GM19467 (cell line): ENCODE measurements around the gene KLK2.

Experiments used
- ATAC-seq: cut with Tn5 transposase; IDR thresholded peaks from one replicate; pipeline ENCODE4 v1.9.1; 2021; ENCODE audit warnings: mild to moderate bottlenecking, moderate library complexity; ENCODE audit not compliant: unreplicated experiment

The KLK2 gene

DNA sequence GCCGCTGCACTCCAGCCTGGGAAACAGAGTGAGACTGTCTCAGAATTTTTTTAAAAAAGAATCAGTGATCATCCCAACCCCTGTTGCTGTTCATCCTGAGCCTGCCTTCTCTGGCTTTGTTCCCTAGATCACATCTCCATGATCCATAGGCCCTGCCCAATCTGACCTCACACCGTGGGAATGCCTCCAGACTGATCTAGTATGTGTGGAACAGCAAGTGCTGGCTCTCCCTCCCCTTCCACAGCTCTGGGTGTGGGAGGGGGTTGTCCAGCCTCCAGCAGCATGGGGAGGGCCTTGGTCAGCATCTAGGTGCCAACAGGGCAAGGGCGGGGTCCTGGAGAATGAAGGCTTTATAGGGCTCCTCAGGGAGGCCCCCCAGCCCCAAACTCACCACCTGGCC is at the start of gene KLK2:
Gene KLK2 (plus strand): TSS at position 384 of the 400 bp plus-strand sequence. CDS start 35 bp downstream, outside the sequence.
- no peak for ATAC-seq

DNA sequence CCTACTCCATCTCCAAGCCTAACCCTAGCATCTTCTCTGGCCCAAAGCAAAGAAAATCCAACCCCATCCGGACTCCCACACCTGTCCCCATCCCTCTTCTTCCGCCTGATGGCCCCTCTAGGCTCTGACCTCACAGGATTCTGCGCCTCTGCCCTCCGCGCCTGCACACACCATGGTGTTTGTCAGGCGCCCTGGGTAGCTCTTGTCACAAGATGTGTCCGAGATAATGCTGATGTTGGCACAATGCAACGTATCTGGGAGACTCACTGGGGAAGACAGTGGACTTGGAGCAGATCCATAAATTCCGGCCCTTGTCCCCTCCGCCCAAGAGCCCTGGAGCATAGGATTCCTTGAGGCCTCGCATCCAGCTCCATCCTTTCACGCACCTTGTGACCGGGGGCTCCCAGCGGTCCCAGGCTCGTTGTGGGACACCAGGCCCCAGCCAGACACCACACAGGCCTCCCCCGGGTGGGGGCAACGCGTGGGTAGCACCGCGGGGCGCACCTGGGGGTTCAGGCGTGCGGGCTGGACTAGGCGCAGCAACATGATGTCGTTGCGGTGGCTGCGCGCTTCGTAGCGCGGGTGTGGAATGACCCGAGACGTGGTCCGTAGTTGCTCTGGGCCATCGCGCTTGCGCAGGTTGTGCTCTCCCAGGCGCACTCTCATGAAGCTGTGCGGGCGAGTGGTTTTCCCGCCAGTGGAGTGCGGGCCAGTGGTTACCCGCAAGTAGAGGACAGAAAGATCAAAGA is 46.6 kb upstream of the KLK2 start:
- ATAC-seq = no peak

DNA sequence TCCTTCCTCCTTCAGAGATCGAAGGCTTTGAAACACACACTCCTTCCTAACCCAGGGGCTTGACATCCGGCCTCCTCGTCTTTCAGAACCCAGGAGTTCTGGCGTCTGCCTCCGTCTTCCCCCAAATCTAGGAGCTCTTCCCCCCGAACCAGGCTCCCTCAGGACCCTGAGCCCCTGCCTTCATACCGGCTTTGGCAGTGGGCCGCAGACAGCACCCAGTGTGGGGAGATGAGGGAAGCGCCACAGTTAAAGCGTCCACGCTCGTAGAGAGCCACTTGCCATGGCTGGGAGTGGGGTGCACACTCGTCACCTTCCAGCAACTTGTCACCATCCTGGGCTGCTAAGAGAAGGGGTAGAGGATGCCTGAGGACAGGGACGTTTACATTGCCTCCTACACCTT is 45.8 kb upstream of the KLK2 start:
- ATAC-seq = no peak

DNA sequence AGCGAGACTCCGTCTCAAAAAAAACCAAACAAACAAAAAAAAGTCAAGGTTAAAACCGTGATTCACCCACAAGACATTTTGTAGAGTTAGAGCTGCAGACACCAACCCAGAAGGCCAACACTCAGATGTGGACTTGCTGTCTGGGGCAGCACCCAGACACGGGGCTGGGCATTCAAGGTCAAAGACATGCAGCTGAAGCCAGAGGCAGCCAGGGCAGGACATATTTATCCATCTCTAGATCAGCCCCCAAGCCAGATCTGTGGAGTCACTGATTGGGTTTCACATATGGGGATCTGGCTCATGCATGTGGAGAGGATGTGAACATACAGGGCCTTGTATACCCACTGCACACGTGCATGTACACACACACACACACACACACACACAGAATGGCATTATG is 43.4 kb upstream of the KLK2 start:
- ATAC-seq = no peak

DNA sequence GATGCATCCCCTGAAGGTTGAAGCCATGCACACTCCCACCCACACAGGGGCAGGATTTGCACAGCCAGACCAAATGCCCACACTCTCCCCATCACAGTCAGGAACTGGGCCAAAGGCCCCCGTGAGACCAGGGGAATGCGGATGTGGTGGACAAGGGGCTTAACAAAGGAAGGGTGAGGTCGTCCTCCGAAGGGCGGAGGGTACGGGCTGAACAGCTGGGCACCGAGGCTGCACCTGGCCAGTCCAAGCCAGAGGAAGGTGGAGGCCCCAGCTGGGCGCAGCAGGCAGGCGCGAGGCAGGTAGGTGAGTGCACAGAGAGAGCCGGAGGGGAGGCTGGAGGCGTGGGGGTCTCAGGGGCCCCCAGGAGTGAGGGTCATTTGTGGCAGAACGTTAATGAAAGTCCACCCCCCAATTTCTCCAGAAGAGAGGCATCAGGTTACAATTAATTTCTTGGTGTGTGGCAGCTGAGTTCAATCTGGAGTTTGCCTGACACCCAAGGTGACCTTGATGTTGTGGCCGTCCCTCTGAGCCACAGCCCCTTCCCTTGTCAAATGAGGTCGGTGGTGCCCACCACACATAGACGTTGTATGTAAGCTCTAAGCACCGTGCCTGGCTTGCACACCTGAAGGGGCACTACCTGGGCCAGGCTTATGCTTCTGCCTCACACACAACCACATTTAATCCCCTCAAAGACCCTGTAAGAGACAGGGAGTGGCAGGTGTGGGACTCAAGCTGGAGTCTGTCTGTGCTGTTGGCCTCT is 42.8 kb upstream of the KLK2 start:
- ATAC-seq = no peak

DNA sequence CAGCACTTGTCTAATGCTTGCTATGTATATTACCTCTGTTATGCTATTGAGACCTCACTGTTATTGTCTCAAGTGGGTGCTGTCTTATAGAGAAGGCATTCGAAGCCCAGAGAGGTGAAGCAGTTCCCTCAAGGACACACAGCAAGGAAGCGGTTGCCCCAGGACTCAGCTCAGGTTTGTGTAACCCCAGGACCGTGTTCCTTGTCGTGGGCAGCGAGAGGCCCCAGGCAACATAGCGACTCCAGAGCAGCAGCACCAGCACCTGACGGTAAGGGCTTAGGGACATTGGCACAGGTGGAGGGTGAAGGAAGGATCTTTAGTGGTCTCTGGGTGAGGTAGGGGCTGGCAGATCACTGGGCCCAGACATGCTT is 42.2 kb upstream of the KLK2 start:
- no peak for ATAC-seq

DNA sequence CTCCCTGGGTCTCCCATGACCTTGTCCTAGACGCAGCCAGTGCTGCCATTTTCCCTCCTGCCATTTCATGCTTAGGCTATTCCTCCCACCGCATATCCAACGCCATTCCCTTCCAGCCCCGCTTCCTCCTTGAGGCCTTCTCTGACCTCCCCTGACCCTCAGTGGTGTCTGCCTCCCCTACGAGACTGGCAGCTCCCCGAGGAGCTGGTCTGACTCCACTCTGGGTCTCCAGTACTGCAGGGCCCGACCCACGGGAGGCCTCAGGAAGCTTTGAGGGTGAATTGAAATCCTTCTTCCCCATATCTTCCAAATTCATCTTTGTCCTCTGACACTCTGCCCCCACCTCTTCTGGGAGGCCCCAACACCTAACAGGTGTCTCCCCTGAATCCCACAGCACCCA is 40.6 kb upstream of the KLK2 start:
- no peak for ATAC-seq

DNA sequence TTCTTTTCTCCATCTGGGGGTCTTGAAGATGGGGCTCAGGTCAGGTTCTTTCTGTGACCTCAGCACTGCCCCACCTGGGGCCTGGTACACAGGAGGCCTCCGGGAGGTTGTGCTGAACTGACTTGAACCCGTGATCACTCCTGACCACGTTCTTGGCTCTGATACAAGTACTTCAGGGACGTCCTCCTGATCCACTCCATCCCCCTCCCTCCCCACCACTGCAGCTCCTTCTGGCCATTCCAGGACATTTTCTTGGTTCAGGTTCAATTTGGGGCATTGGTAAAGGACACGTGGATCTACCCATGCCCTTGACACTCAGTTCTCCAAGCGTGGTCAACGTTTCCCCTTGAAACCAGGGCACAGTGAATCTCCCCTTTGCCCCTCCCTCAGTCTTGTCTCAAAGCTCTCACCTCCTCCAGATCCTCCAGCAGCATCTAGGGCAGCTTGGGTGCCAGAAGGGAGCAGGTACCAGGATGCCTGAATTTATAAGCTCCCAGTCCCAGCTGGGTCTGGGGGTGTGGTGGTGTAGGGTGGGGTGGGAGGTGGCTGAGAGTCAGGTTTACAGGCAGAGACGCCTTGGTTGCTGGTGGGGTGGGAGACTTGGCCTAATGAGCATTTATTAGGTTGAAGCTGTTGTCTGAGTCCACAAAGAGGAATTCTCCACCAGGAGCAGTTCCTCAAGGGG is 40.0 kb upstream of the KLK2 start, which contains the start of gene KLK15:
Gene KLK15 (minus strand): TSS at position 458 of the 685 bp plus-strand sequence. CDS start 2,082 bp downstream, outside the sequence.
- ATAC-seq = no peak

DNA sequence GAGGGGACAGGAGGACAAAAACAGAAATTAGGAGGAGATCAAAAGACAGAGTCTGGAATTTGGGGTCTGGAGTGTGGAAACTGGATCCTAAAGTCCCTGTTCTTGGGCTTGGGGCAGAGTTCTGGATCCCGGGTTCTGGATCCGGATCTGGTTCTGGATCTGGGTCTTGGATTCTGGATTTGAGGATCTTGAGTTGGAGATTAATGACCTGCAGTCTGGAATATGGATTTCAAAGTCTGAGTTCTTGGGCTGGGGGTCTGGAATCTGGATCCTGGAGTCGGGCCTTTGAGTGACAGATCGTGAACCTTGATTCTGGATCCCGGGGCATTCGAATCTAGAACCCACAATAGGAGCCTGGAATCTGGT is 39.5 kb upstream of the KLK2 start:
- ATAC-seq = no peak

DNA sequence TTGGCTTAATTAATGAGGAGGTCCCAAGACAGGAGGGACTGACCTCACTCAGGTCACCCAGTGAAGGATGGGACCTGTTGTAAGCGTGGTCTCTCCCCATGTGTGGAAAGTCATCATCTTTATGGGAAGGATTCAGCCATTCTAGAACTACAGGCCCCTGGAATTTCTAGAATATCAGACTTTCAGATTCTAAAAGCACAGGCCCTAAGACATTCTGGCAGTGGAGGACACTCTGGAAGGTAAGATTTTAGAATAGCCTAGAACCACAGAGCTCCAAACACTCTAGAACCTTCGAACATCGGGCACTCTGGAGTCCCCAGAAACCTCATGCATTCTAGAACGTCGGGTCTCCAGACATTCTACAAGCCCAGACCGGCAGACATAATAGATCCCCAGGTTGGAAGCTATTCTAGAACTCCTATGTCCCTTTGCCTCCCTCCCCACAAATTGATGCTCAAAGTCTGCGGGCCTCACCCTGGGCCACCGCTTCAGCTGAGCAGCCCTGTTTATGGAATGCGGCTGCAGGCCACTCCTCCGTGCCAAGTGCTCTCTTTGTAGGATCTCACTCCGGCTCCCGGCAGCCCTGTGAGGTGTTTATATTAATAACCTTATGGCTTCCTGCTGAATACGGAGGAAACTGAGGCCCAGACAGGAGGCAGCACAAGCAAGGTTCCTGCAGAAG is 38.0 kb upstream of the KLK2 start:
- no peak for ATAC-seq

DNA sequence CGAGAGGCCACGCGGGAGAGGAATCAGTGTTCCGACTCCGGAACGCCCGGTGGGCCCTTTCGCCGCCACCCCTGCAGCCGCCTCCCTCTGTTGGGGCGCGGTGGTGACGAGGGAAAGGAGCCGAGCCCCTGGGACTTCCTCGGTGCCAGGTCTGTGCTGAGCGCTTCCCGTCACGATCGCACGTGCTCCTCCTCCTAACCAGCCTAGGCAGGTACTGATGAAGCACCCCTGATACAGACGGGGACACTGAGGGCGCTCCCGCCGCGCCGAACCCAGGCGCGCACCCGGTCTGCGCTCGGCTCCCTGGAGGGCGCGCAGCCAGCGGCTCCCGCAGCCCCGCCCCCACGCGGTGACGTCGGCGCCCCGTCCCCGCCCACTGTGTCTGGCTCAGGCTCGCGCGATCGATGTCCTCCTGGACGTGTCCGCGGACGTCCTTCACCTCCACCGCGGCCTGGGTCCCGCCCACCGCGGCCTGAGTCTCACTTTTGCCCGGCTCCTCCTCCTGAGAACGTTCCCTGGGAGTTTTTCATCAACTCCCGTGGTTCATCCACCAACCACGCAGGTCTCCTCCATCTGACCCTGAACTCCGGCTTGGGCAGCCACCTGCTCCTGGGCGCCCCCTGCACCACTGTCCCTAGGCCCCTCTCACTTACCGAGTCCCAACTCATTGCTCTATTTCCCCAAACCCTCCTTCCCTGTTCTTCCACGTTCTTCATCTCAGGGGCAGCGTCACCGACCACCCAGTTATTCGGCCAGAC is 37.3 kb upstream of the KLK2 start:
- peak; percentile 59 for ATAC-seq

DNA sequence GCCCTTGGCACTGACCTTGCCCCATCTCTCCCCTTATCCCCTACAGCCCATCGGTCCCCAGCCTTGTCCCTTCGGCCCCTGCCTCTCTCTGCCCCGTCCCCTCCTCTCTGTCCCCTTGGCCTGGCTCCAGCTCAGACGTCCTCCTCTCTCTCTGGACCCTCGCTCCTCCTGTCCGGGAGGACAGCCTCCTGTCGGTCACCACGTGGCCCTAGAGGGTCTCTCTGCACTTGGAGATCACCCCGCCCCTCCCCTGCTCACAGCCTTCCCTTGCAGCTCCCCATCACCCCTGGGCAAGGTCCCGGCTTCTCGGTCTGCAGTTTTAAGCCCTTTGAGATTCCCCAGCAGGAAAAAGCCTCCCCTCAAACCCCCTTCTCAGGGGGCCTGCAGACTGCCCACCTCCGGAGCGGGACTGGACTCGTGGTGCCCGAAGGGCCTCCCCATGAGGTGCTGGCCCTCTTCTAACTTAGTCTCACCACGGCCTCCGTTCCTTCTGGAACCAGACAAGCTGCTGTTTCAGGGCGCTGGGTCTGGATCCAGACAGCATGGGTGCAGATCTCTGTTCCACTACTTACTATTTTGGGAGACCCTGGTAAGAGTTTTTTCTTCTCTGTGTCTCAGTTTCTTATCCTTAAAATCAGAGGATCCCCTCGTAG is 36.6 kb upstream of the KLK2 start:
- no peak for ATAC-seq

DNA sequence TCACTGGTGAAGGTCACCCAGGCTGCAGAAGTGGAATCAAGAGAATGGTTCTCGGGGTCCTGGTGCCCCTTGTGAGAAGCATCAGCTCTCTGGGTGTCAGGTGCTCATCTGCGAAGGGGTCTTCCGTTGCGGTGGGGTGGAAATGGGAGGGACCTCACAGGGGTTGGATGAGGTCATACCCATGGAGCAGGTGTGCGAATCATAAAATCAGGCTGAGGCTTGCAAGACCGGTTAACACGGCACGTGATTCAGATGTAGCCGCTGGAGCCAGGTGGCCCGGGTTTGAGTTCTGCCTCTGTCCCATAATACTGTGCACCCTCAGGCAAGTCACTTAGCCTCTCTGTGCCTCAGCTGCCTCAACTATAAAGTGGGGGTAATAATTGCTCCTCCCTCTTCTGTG is 35.9 kb upstream of the KLK2 start:
- no peak for ATAC-seq

DNA sequence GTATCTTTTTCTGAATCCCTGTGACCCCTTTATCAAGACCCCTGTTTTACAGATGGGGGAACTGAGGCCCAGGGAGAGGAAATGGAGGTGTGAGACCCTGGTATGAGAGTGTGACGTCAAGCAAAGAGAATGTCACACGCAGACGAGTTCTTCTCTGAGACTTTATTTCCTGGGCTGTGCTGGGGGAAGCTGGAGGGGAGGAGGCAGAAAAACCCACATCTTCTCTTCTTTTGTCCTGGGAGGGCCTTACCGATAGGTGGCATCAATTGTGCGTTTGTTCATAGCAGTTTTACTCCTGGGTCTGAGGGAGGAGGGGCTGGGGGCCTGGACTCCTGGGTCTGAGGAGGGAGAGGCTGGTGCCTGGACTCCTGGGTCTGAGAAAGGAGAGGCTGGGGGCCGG is 35.0 kb upstream of the KLK2 start:
- ATAC-seq = no peak

DNA sequence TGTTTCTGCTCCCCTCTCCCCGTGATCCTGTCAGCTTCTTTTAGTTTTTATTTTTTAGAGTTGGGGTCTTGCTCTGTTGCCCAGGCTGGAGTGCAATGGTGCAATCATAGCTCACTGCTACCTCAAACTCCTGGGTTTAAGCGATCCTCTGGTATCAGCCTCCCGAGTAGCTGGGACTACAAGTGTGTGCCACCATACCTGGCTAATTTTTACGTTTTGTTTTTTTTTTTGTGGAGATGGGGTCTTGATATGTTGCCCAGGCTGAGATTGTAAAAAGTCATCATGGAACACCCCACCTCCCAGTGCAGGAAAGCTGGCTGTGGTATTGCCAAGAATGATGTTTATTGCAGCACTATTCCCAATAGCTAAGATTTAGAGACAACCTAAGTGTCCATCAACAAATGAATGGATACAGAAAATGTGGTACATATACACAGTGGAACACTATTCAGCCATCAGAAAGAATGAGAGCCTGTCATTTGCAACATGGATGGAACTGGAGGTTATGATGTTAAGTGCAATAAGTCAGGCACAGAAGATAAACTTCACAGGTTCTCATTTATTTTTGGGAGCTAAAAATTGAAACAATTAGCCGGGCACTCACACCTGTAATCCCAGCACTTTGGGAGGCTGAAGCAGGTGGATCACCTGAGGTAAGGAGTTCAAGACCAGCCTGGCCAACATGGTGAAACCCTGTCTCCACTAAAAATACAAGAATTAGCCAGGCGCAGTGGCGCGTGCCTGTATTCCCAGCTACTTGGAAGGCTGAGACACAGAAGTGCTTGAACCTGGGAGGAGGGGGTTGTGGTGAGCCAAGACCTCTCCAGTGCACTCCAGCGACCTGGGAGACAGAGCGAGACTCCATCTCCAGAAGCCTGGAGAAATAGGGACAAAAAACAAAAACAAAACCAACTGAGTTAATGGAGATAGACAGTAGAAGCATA is 33.3 kb upstream of the KLK2 start:
- ATAC-seq = no peak

DNA sequence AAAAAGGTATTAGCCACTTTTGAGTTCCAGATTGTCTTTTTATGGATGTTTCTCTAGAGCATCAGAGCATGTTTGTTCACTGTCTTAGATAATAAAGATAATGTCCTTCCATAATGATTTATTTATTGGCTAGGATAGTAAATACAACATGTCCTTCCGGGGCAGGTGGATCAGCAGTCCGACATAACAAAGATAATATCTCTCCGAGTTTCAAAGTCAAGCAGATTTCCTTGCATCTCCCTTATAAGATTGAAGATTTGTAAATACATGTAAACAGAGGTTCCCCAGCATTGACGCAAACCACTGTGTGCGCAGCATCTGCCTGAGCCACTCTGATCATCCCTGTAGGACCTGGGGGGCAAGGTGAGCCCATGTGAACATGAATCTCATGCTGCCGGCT is 31.1 kb upstream of the KLK2 start:
- no peak for ATAC-seq

DNA sequence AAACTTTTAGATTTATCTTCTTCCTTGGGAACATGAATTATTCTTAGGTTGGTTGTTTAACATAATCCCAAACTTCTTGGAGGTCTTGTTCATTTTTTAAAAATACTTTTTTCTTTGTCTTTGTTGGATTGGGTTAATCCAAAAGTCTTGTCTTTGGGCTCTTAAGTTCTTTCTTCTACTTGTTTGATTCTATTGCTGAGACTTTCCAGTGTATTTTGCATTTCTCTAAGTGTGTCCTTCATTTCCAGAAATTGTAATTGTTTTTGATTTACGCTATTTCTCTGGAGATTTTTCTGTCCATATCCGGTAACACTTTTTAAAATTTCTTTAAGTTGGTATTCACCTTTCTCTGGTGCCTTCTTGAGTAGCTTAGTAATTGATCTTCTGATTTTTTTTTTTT is 30.0 kb upstream of the KLK2 start:
- ATAC-seq = no peak

DNA sequence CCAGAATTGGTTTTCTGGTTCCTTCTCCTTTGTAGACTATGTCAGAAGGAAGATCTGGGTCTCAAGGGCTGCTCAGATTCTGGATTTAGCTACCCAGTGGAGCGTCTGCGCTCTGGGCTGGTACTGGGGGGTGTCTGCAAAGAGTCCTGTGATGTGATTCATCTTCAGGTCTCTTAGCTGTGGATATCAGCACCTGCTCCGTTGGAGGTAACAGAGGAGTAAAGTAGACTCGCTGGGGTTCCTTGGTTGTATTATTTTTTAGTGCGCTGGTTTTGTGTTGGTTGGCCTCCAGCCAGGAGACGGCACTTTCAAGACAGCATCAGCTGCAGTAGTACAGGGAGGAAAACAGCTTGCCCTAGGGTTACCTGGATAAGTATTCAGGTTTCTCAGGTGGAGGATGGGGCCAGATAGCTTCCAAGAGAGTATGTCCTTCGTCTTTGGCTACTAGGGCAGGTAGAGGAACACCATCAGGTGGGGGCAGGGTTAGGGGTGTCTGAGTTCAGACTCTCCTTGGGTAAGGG is 29.5 kb upstream of the KLK2 start:
- ATAC-seq = no peak
